AG09319 (cell line): ENCODE measurements around the gene ARL10.
A peak's percentile ranks its signal among the peaks of the same experiment; 100 is the strongest.

Source experiments
- DNase-seq: peaks from one replicate; pipeline ENCODE4 v3.0.0-alpha.2; 2010; ENCODE audit warnings: low read depth; ENCODE audit errors: extremely low read depth
- TF ChIP-seq, protein P1 (sequence below): IDR thresholded peaks from 2 replicates; pipeline ENCODE4 v1.5.1; 2011; ENCODE audit warnings: low read depth, mild to moderate bottlenecking, inconsistent platforms, low read length, moderate library complexity

ARL10 gene

GRCh38 chr5:176415952-176416924 lies 51.0 kb downstream of the ARL10 start, which contains the start of gene CLTB:
Gene CLTB, minus strand, starts transcription at chr5:176416539. Its CDS starts 176 bp downstream, at chr5:176416363.
- DNase-seq: peak; percentile 57
- TF ChIP-seq, protein P1, sequence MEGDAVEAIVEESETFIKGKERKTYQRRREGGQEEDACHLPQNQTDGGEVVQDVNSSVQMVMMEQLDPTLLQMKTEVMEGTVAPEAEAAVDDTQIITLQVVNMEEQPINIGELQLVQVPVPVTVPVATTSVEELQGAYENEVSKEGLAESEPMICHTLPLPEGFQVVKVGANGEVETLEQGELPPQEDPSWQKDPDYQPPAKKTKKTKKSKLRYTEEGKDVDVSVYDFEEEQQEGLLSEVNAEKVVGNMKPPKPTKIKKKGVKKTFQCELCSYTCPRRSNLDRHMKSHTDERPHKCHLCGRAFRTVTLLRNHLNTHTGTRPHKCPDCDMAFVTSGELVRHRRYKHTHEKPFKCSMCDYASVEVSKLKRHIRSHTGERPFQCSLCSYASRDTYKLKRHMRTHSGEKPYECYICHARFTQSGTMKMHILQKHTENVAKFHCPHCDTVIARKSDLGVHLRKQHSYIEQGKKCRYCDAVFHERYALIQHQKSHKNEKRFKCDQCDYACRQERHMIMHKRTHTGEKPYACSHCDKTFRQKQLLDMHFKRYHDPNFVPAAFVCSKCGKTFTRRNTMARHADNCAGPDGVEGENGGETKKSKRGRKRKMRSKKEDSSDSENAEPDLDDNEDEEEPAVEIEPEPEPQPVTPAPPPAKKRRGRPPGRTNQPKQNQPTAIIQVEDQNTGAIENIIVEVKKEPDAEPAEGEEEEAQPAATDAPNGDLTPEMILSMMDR: peak; percentile 28

GRCh38 chr5:176416965-176417364 lies 51.7 kb downstream of the ARL10 start:
- DNase-seq: no peak

DNA sequence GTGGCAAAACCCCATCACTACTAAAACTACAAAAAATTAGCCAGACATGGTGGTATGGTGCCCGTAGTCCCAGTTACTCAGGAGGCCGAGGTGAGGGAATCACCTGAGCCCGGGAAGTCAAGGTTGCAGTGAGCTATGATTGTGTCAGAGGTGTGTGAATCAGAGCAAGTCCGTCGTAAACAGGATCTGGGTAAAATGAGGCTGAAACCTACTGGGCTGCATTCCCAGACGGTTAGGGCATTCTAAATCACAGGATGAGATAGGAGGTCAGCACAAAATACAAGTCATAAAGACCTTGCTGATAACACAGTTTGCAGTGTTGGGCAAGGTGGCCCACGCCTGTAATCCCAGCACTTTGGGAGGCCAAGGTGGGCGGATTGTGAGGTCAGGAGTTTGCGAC lies 53.0 kb downstream of the ARL10 start:
- TF ChIP-seq, protein P1: no peak

More at GRCh38 chr5:176416965-176417364, 51.7 kb downstream of the ARL10 start:
- TF ChIP-seq, protein P1: no peak

GRCh38 chr5:176420086-176420485 lies 54.8 kb downstream of the ARL10 start:
- no peak for DNase-seq
- TF ChIP-seq, protein P1: no peak

More for the DNA sequence above, 53.0 kb downstream of the ARL10 start:
- DNase-seq: no peak

- DNase-seq: no peak
- TF ChIP-seq, protein P1: no peak
These were observed 55.8 kb downstream of the ARL10 start for GRCh38 chr5:176420972-176421544.

DNA sequence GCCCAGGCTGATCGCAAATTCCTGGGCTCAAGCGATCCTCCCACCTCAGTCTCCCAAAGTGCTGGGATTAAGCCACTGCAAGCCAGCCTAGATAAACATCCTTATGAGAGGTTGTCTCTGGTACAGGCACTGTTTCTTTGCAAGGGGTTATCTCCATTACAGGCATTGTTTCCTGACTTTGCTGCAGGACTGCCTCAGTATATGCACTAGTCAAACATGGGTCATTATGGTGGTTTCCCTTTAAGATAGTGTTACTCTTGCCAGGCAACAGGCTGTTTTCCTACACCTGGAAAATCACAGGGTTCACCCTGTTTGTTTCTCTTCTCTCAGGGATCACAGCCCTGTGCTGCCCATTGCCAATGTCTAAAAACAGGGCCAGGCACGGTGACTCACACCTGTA lies 58.9 kb downstream of the ARL10 start:
- TF ChIP-seq, protein P1: no peak
- no peak for DNase-seq

- no peak for DNase-seq
- TF ChIP-seq, protein P1: no peak
These were observed 59.9 kb downstream of the ARL10 start for GRCh38 chr5:176425138-176425537.
